Measurements from ENCODE around the gene WIPF3.

The WIPF3 gene

DNA sequence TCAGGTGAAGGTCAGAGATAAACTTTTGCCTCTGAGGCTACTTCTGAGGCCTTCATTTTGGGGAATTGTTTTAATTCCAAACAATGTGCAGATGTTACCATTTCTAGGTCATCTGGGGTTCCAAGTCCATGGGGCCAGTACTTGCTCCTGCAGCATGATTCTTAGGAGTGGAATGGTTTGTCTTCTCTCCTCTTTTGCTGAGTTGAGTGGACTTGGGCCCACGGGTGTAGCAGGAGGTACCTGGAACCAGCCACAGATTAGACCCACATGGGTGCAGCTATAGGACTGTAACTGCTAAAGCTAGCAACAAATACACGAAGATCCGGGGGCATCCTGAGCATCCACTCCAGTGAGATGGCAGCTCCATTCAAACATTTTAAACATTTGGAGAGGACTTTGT lies 41.6 kb downstream of the WIPF3 start:
- no peak overlapping the region for H3K27ac ChIP-seq (ENCODE audit: low read depth, low read length)
- peaks cover 9% of the 10 kb centered on the region; the same call in 1 of the 2 replicates for H3K4me1 ChIP-seq (ENCODE audit: control insufficient read depth, insufficient read depth, low read length)
- no peaks in the 10 kb centered on the region for H3K36me3 ChIP-seq (ENCODE audit: control insufficient read depth, insufficient read depth, low read length)
- H3K4me3 ChIP-seq (ENCODE audit: low read depth, low read length): no peak overlapping the region
- H3K9ac ChIP-seq (ENCODE audit: low read depth, low read length): no peak overlapping the region
- no peaks in the 10 kb centered on the region for H3K9me3 ChIP-seq (ENCODE audit: control insufficient read depth, insufficient read depth, low read length)
- no peaks in the 10 kb centered on the region for H3K27me3 ChIP-seq (ENCODE audit: control insufficient read depth, insufficient read depth, low read length)

- Histone ChIP-seq H3K36me3 (ENCODE audit: control insufficient read depth, insufficient read depth, low read length) (no peaks in the 10 kb centered on the region), H3K4me1 (ENCODE audit: control insufficient read depth, insufficient read depth, low read length) (peaks cover 4% of the 10 kb centered on the region; the same call in 1 of the 2 replicates), H3K4me3 (ENCODE audit: low read depth, low read length) (no peak overlapping the region), H3K27me3 (ENCODE audit: control insufficient read depth, insufficient read depth, low read length) (no peaks in the 10 kb centered on the region), H3K9me3 (ENCODE audit: control insufficient read depth, insufficient read depth, low read length) (no peaks in the 10 kb centered on the region), H3K9ac (ENCODE audit: low read depth, low read length) (no peak overlapping the region), H3K27ac (ENCODE audit: low read depth, low read length) (no peak overlapping the region)
These were observed 42.6 kb downstream of the WIPF3 start for GRCh38 chr7:29848941-29849340.

- Histone ChIP-seq H3K36me3 (ENCODE audit: control insufficient read depth, insufficient read depth, low read length) (no peaks in the 10 kb centered on the region), H3K9ac (ENCODE audit: low read depth, low read length) (no peak overlapping the region), H3K4me1 (ENCODE audit: control insufficient read depth, insufficient read depth, low read length) (peaks cover 19% of the 10 kb centered on the region), H3K27ac (ENCODE audit: low read depth, low read length) (no peak overlapping the region), H3K9me3 (ENCODE audit: control insufficient read depth, insufficient read depth, low read length) (no peaks in the 10 kb centered on the region), H3K4me3 (ENCODE audit: low read depth, low read length) (no peak overlapping the region), H3K27me3 (ENCODE audit: control insufficient read depth, insufficient read depth, low read length) (no peaks in the 10 kb centered on the region)
These were observed 45.2 kb downstream of the WIPF3 start for GRCh38 chr7:29851487-29851886.

DNA sequence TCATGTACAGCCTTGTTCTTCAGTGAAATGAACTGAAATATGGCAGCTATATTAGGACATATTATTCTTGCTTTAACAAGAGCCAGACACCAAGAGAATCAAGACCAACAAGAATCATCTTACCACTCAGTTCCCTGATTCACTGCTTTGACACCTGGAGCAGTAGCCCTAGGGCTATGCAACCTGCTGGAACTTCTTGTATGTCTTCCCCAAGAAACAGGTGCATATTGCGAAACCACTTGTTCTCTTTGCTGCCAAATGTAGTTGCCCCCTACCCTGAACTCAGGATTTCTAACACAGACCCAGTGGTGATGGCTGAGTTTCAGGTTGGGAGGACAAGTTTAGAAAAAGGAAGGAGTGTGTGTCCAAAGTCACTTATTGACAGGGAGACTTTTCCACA lies 46.1 kb downstream of the WIPF3 start:
- H3K9ac ChIP-seq (ENCODE audit: low read depth, low read length): no peak overlapping the region
- no peak overlapping the region for H3K4me3 ChIP-seq (ENCODE audit: low read depth, low read length)
- H3K27me3 ChIP-seq (ENCODE audit: control insufficient read depth, insufficient read depth, low read length): no peaks in the 10 kb centered on the region
- H3K27ac ChIP-seq (ENCODE audit: low read depth, low read length): no peak overlapping the region
- H3K36me3 ChIP-seq (ENCODE audit: control insufficient read depth, insufficient read depth, low read length): no peaks in the 10 kb centered on the region
- H3K4me1 ChIP-seq (ENCODE audit: control insufficient read depth, insufficient read depth, low read length): peaks cover 19% of the 10 kb centered on the region
- no peaks in the 10 kb centered on the region for H3K9me3 ChIP-seq (ENCODE audit: control insufficient read depth, insufficient read depth, low read length)

- no peak overlapping the region for H3K27ac ChIP-seq (ENCODE audit: low read depth, low read length)
These were observed 46.8 kb downstream of the WIPF3 start for GRCh38 chr7:29853072-29853471.

DNA sequence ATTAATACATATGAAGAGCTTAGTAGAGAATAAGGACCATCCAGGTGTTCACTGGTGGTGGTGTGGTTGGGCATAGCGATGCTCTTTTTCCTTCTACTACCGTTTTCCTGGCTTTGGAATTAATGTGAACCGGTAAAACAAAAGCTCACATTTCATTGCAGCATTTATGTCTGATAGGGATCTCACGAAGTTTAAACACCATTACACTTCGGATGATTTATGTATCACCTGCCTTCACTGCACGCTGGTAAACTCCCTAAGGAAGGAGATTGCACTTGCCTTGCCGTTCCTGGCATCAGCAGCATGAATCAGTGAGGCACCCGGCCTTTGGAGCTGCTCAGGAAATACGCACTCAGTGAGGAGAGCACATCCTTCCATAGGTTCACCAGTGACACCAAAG lies 47.5 kb downstream of the WIPF3 start:
- Histone ChIP-seq H3K36me3 (ENCODE audit: control insufficient read depth, insufficient read depth, low read length) (no peaks in the 10 kb centered on the region), H3K27me3 (ENCODE audit: control insufficient read depth, insufficient read depth, low read length) (no peaks in the 10 kb centered on the region), H3K4me1 (ENCODE audit: control insufficient read depth, insufficient read depth, low read length) (peaks cover 19% of the 10 kb centered on the region), H3K9ac (ENCODE audit: low read depth, low read length) (no peak overlapping the region), H3K4me3 (ENCODE audit: low read depth, low read length) (no peak overlapping the region), H3K9me3 (ENCODE audit: control insufficient read depth, insufficient read depth, low read length) (no peaks in the 10 kb centered on the region), H3K27ac (ENCODE audit: low read depth, low read length) (no peak overlapping the region)

More at GRCh38 chr7:29853072-29853471, 46.8 kb downstream of the WIPF3 start:
- Histone ChIP-seq H3K9me3 (ENCODE audit: control insufficient read depth, insufficient read depth, low read length) (no peaks in the 10 kb centered on the region), H3K4me3 (ENCODE audit: low read depth, low read length) (no peak overlapping the region), H3K27me3 (ENCODE audit: control insufficient read depth, insufficient read depth, low read length) (no peaks in the 10 kb centered on the region), H3K4me1 (ENCODE audit: control insufficient read depth, insufficient read depth, low read length) (peaks cover 19% of the 10 kb centered on the region), H3K36me3 (ENCODE audit: control insufficient read depth, insufficient read depth, low read length) (no peaks in the 10 kb centered on the region), H3K9ac (ENCODE audit: low read depth, low read length) (no peak overlapping the region)

- H3K4me1 ChIP-seq (ENCODE audit: control insufficient read depth, insufficient read depth, low read length): peaks cover 19% of the 10 kb centered on the region
- no peaks in the 10 kb centered on the region for H3K36me3 ChIP-seq (ENCODE audit: control insufficient read depth, insufficient read depth, low read length)
- no peaks in the 10 kb centered on the region for H3K27me3 ChIP-seq (ENCODE audit: control insufficient read depth, insufficient read depth, low read length)
- H3K4me3 ChIP-seq (ENCODE audit: low read depth, low read length): no peak overlapping the region
- H3K9ac ChIP-seq (ENCODE audit: low read depth, low read length): no peak overlapping the region
- H3K9me3 ChIP-seq (ENCODE audit: control insufficient read depth, insufficient read depth, low read length): no peaks in the 10 kb centered on the region
- no peak overlapping the region for H3K27ac ChIP-seq (ENCODE audit: low read depth, low read length)
These were observed 48.1 kb downstream of the WIPF3 start for GRCh38 chr7:29854257-29854938.

DNA sequence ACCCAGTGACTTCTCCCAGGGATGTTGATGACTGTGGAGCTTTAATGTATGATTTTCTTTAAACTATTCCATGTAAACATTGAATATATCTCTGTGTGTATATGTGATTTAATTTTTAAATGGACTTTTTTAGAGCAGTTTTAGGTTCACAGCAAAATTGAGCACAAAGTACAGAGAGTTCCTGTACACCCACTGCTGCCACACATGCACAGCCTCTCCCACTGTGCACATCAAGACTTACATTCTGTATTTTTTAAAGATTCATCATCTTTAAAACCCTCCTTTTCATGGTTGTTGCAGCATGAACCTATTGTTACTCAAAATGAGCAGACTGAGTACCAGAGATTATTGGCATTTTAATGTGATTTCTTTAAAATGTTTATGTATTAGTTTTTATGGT lies 51.3 kb downstream of the WIPF3 start:
- H3K4me3 ChIP-seq (ENCODE audit: low read depth, low read length): no peak overlapping the region
- H3K9ac ChIP-seq (ENCODE audit: low read depth, low read length): no peak overlapping the region
- H3K36me3 ChIP-seq (ENCODE audit: control insufficient read depth, insufficient read depth, low read length): no peaks in the 10 kb centered on the region
- H3K27me3 ChIP-seq (ENCODE audit: control insufficient read depth, insufficient read depth, low read length): no peaks in the 10 kb centered on the region
- H3K4me1 ChIP-seq (ENCODE audit: control insufficient read depth, insufficient read depth, low read length): peaks cover 19% of the 10 kb centered on the region
- H3K27ac ChIP-seq (ENCODE audit: low read depth, low read length): no peak overlapping the region
- H3K9me3 ChIP-seq (ENCODE audit: control insufficient read depth, insufficient read depth, low read length): no peaks in the 10 kb centered on the region

DNA sequence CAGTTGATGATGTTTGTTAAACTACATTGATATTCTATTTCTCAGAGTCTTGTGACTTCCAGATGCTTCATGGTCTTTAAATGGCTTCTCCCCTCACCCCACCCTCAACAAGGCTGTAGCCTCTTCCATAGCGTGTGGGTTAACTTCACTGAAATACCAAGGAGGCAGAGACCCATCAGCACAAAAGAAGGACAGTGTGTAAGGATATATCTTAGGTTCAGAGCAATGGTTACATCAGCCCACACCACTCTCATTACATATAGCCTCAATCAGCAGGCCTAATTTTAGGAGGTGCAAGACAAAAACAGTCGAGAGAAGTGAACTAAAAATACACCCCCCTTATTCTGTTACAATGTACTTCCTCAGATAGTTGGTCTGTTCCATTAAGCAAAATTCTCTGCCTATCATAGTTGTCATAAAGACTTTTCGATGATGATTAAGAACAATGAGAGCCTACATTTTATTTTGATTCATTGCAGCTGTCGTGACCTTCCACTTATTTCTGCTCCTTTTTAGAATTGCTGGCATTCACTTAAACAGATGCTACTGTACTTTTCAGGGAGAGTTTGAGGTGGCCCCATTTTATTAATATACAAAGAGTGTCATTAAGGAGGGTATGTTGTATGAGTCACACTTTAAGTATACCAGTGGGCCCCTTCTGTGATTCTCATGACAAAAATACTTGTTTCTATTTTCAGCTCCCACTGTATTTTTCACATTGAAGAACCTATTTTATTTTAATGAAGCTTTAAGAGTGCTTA lies 52.1 kb downstream of the WIPF3 start:
- no peak overlapping the region for H3K9ac ChIP-seq (ENCODE audit: low read depth, low read length)
- peaks cover 19% of the 10 kb centered on the region for H3K4me1 ChIP-seq (ENCODE audit: control insufficient read depth, insufficient read depth, low read length)
- H3K36me3 ChIP-seq (ENCODE audit: control insufficient read depth, insufficient read depth, low read length): no peaks in the 10 kb centered on the region
- no peak overlapping the region for H3K4me3 ChIP-seq (ENCODE audit: low read depth, low read length)
- no peaks in the 10 kb centered on the region for H3K9me3 ChIP-seq (ENCODE audit: control insufficient read depth, insufficient read depth, low read length)
- no peaks in the 10 kb centered on the region for H3K27me3 ChIP-seq (ENCODE audit: control insufficient read depth, insufficient read depth, low read length)
- H3K27ac ChIP-seq (ENCODE audit: low read depth, low read length): no peak overlapping the region

DNA sequence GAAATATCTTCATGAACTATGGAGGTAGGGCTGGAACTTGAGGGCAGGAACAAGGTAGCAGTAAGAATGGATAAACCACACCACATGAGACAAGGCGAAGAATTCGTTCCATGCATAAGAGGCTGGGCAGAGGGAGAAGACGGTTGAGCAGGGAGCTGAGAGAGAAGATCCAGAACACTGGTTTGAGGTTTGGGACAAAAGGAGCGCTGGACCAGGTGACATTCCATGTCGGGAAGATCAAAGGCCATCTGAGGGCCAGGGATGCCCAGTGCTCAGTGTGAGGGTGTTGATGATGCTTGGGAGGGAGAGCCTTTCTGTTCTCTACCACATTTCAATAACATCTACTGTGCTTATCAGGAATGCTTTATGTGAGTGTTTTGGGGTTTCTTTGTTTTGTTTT lies 52.8 kb downstream of the WIPF3 start:
- Histone ChIP-seq H3K9me3 (ENCODE audit: control insufficient read depth, insufficient read depth, low read length) (no peaks in the 10 kb centered on the region), H3K9ac (ENCODE audit: low read depth, low read length) (no peak overlapping the region), H3K36me3 (ENCODE audit: control insufficient read depth, insufficient read depth, low read length) (no peaks in the 10 kb centered on the region), H3K4me3 (ENCODE audit: low read depth, low read length) (no peak overlapping the region), H3K27me3 (ENCODE audit: control insufficient read depth, insufficient read depth, low read length) (no peaks in the 10 kb centered on the region), H3K4me1 (ENCODE audit: control insufficient read depth, insufficient read depth, low read length) (peaks cover 14% of the 10 kb centered on the region), H3K27ac (ENCODE audit: low read depth, low read length) (no peak overlapping the region)

GRCh38 chr7:29859524-29860185 lies 53.3 kb downstream of the WIPF3 start:
- Histone ChIP-seq H3K27ac (ENCODE audit: low read depth, low read length) (no peak overlapping the region), H3K9me3 (ENCODE audit: control insufficient read depth, insufficient read depth, low read length) (no peaks in the 10 kb centered on the region), H3K36me3 (ENCODE audit: control insufficient read depth, insufficient read depth, low read length) (no peaks in the 10 kb centered on the region), H3K4me3 (ENCODE audit: low read depth, low read length) (no peak overlapping the region), H3K27me3 (ENCODE audit: control insufficient read depth, insufficient read depth, low read length) (no peaks in the 10 kb centered on the region), H3K9ac (ENCODE audit: low read depth, low read length) (no peak overlapping the region), H3K4me1 (ENCODE audit: control insufficient read depth, insufficient read depth, low read length) (peaks cover 9% of the 10 kb centered on the region)

Data from HUES48 (cell line).